ENCODE results near the gene PRKCQ.

- TF ChIP-seq POLR2AphosphoS5 (IDR thresholded peaks at IDR 0.05; ENCODE audit: low read depth, low read length) (no peak), POLR2A (IDR thresholded peaks at IDR 0.05; ENCODE audit: low read depth, low read length) (no peak), SPI1 (IDR thresholded peaks at IDR 0.05; ENCODE audit: low read depth, low read length) (no peak)
Observed at GRCh38 chr10:6401558-6402348, 178.3 kb downstream of the PRKCQ start.
